ENCODE results near the gene SWAP70.

GRCh38 chr11:9735919-9736318, 72.0 kb downstream of the SWAP70 start:
- TF ChIP-seq POLR2A (IDR thresholded peaks at IDR 0.05): no peak
- TF ChIP-seq CTCF (IDR thresholded peaks at IDR 0.05): no peak
